ENCODE results near the gene ZNF641. TPM values are rescaled to one million over a fixed set of nuclear protein-coding genes. Genes with fewer than 3 reads are reported as not detected.

Gene ZNF641
- total and polyA plus RNA-seq, 4 donors = 3.0 to 15.8 (median 6.1) TPM

- WGBS = 81% methylated on average over 2 of the region's 2 CpGs
- Histone ChIP-seq H3K36me3 (ENCODE audit: control insufficient read depth in 4 of 4, insufficient read depth in 3 of 4, low read depth in 1 of 4, low read length in 3 of 4) (no peaks in the 10 kb centered on the region), H3K27me3 (ENCODE audit: control insufficient read depth in 4 of 4, insufficient read depth in 4 of 4, low read length in 3 of 4) (peaks cover 0 to 5% (median 1%) of the 10 kb centered on the region in 4 donors), H3K4me1 (ENCODE audit: control insufficient read depth in 4 of 4, insufficient read depth in 4 of 4, low read length in 3 of 4) (no peaks in the 10 kb centered on the region), H3K9ac (ENCODE audit: low read depth in 1 of 2, low read length in 2 of 2) (no peak overlapping the region), H3K9me3 (ENCODE audit: control insufficient read depth in 4 of 4, low read length in 3 of 4) (no peaks in the 10 kb centered on the region), H3K27ac (ENCODE audit: low read depth in 1 of 2, low read length in 2 of 2) (no peak overlapping the region), H3K4me3 (ENCODE audit: low read depth in 1 of 3, low read length in 3 of 3) (no peak overlapping the region)
- DNase-seq (ENCODE audit: low spot score) = no peak
- TF ChIP-seq RAD21 (IDR thresholded peaks at IDR 0.05) (no peak), TAF1 (conservative IDR thresholded peaks at IDR 0.05) (no peak), ATF3 (IDR thresholded peaks at IDR 0.05) (no peak), NR2F2 (IDR thresholded peaks at IDR 0.05) (no peak), GABPA (IDR thresholded peaks at IDR 0.05 in 1 of 2, conservative IDR thresholded peaks at IDR 0.05 in 1 of 2) (no peak), MAX (IDR thresholded peaks at IDR 0.05) (no peak), FOXA2 (IDR thresholded peaks at IDR 0.05) (no peak), SP1 (IDR thresholded peaks at IDR 0.05) (no peak), RXRA (IDR thresholded peaks at IDR 0.05) (no peak), YY1 (IDR thresholded peaks at IDR 0.05) (no peak), JUND (IDR thresholded peaks at IDR 0.05) (no peak), EGR1 (IDR thresholded peaks at IDR 0.05; ENCODE audit: low read depth in 2 of 2) (no peak), HNF4G (IDR thresholded peaks at IDR 0.05) (no peak), ZBTB33 (IDR thresholded peaks at IDR 0.05) (no peak), FOXA1 (IDR thresholded peaks at IDR 0.05) (no peak)
- TF ChIP-seq, protein P1, sequence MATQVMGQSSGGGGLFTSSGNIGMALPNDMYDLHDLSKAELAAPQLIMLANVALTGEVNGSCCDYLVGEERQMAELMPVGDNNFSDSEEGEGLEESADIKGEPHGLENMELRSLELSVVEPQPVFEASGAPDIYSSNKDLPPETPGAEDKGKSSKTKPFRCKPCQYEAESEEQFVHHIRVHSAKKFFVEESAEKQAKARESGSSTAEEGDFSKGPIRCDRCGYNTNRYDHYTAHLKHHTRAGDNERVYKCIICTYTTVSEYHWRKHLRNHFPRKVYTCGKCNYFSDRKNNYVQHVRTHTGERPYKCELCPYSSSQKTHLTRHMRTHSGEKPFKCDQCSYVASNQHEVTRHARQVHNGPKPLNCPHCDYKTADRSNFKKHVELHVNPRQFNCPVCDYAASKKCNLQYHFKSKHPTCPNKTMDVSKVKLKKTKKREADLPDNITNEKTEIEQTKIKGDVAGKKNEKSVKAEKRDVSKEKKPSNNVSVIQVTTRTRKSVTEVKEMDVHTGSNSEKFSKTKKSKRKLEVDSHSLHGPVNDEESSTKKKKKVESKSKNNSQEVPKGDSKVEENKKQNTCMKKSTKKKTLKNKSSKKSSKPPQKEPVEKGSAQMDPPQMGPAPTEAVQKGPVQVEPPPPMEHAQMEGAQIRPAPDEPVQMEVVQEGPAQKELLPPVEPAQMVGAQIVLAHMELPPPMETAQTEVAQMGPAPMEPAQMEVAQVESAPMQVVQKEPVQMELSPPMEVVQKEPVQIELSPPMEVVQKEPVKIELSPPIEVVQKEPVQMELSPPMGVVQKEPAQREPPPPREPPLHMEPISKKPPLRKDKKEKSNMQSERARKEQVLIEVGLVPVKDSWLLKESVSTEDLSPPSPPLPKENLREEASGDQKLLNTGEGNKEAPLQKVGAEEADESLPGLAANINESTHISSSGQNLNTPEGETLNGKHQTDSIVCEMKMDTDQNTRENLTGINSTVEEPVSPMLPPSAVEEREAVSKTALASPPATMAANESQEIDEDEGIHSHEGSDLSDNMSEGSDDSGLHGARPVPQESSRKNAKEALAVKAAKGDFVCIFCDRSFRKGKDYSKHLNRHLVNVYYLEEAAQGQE (IDR thresholded peaks at IDR 0.05) = no peak
Observed at GRCh38 chr12:48388938-48389337, 38.2 kb upstream of the ZNF641 start.

DNA sequence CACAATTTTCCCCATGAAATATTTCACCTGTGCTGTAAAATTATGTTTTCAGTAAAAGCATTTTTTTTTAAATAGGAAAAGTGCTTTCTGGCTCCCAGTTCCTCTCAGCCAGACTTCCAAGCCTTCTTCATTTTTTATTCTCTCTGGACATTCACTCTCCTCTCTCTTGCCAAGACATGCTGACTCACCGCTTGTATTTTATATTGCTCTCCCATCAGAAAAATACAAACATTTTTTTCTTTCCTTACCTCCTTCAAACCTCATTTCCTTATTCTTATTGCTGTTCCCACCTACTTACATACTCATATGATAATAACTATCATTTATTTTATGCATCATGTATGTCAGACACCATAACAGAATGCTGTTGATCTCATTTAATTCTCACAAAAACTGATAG, 37.7 kb upstream of the ZNF641 start:
- no peak overlapping the region for H3K9ac ChIP-seq (ENCODE audit: low read depth in 1 of 2, low read length in 2 of 2)
- no peaks in the 10 kb centered on the region for H3K9me3 ChIP-seq (ENCODE audit: control insufficient read depth in 4 of 4, low read length in 3 of 4)
- TF ChIP-seq GABPA (IDR thresholded peaks at IDR 0.05 in 1 of 2, conservative IDR thresholded peaks at IDR 0.05 in 1 of 2) = no peak
- no peak for TF ChIP-seq ZBTB33 (IDR thresholded peaks at IDR 0.05)
- TF ChIP-seq, protein P2, sequence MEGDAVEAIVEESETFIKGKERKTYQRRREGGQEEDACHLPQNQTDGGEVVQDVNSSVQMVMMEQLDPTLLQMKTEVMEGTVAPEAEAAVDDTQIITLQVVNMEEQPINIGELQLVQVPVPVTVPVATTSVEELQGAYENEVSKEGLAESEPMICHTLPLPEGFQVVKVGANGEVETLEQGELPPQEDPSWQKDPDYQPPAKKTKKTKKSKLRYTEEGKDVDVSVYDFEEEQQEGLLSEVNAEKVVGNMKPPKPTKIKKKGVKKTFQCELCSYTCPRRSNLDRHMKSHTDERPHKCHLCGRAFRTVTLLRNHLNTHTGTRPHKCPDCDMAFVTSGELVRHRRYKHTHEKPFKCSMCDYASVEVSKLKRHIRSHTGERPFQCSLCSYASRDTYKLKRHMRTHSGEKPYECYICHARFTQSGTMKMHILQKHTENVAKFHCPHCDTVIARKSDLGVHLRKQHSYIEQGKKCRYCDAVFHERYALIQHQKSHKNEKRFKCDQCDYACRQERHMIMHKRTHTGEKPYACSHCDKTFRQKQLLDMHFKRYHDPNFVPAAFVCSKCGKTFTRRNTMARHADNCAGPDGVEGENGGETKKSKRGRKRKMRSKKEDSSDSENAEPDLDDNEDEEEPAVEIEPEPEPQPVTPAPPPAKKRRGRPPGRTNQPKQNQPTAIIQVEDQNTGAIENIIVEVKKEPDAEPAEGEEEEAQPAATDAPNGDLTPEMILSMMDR (IDR thresholded peaks at IDR 0.05; ENCODE audit: low read depth, low read length, missing input control) = no peak
- no peak for TF ChIP-seq NR2F2 (IDR thresholded peaks at IDR 0.05)
- TF ChIP-seq MAX (IDR thresholded peaks at IDR 0.05) = no peak
- TF ChIP-seq HNF4A (conservative IDR thresholded peaks at IDR 0.05) = no peak
- TF ChIP-seq FOXA1 (IDR thresholded peaks at IDR 0.05) = no peak
- TF ChIP-seq, protein P1 (IDR thresholded peaks at IDR 0.05) = no peak
- TF ChIP-seq RAD21 (IDR thresholded peaks at IDR 0.05) = no peak
- TF ChIP-seq HNF4G (IDR thresholded peaks at IDR 0.05) = no peak
- TF ChIP-seq SP1 (IDR thresholded peaks at IDR 0.05) = no peak
- H3K27ac ChIP-seq (ENCODE audit: low read depth in 1 of 2, low read length in 2 of 2) = no peak overlapping the region
- no peaks in the 10 kb centered on the region for H3K36me3 ChIP-seq (ENCODE audit: control insufficient read depth in 4 of 4, insufficient read depth in 3 of 4, low read depth in 1 of 4, low read length in 3 of 4)
- H3K27me3 ChIP-seq (ENCODE audit: control insufficient read depth in 4 of 4, insufficient read depth in 4 of 4, low read length in 3 of 4) = peaks cover 0 to 5% (median 1%) of the 10 kb centered on the region in 4 donors
- no peak overlapping the region for H3K4me3 ChIP-seq (ENCODE audit: low read depth in 1 of 3, low read length in 3 of 3)
- H3K4me1 ChIP-seq (ENCODE audit: control insufficient read depth in 4 of 4, insufficient read depth in 4 of 4, low read length in 3 of 4) = no peaks in the 10 kb centered on the region
- no peak for DNase-seq (ENCODE audit: low spot score)
- WGBS = 88% methylated on average over 1 of the region's 1 CpG

Data from liver (tissue), 9 donors.